Measurements from ENCODE around the gene NUDT2. TPM values are rescaled to one million over a fixed set of nuclear protein-coding genes. Genes with fewer than 3 reads are reported as not detected.

Gene NUDT2
- total RNA-seq, 1 experiment from 2014 or later: 17.8 TPM

GRCh38 chr9:34311499-34312185 lies 17.7 kb upstream of the NUDT2 start (continued):
- no peak for TF ChIP-seq ZNF532 (CRISPR knock-in tag; IDR thresholded peaks at IDR 0.05; ENCODE audit: borderline replicate concordance)
- TF ChIP-seq CREB1 (CRISPR knock-in tag; IDR thresholded peaks at IDR 0.05): no peak
- TF ChIP-seq ELF4 (CRISPR knock-in tag; IDR thresholded peaks at IDR 0.05; ENCODE audit: low read depth): no peak
- no peak for TF ChIP-seq JUN (CRISPR knock-in tag; IDR thresholded peaks at IDR 0.05)
- TF ChIP-seq ZNF121 (CRISPR knock-in tag; IDR thresholded peaks at IDR 0.05): no peak
- no peak for TF ChIP-seq TCF7 (CRISPR knock-in tag; IDR thresholded peaks at IDR 0.05; ENCODE audit: low read depth)
- TF ChIP-seq ZNF138 (CRISPR knock-in tag; conservative IDR thresholded peaks at IDR 0.05): no peak
- TF ChIP-seq GTF2I (CRISPR knock-in tag; conservative IDR thresholded peaks at IDR 0.05): no peak
- TF ChIP-seq EMX1 (CRISPR knock-in tag; IDR thresholded peaks at IDR 0.05): no peak
- no peak for TF ChIP-seq FOXK1 (CRISPR knock-in tag; IDR thresholded peaks at IDR 0.05)
- TF ChIP-seq ERG (CRISPR knock-in tag; IDR thresholded peaks at IDR 0.05): no peak

GRCh38 chr9:34317436-34317835 lies 11.9 kb upstream of the NUDT2 start:
- Mint-ChIP-seq H3K36me3 (no peaks in the 10 kb centered on the region; the same call in 1 of the 2 replicates), H3K4me1 (no peaks in the 10 kb centered on the region), H3K27ac (no peak overlapping the region), H3K9me3 (no peaks in the 10 kb centered on the region; the same call in 1 of the 2 replicates), H3K27me3 (ENCODE audit: low read depth) (no peaks in the 10 kb centered on the region), H3K4me3 (no peak overlapping the region)
- CTCF ChIA-PET: no interaction called here
- TF ChIP-seq HMGXB4 (CRISPR knock-in tag; IDR thresholded peaks at IDR 0.05) (no peak), PRRX2 (CRISPR knock-in tag; IDR thresholded peaks at IDR 0.05) (no peak), CREB1 (CRISPR knock-in tag; IDR thresholded peaks at IDR 0.05) (no peak), ATF1 (CRISPR knock-in tag; IDR thresholded peaks at IDR 0.05) (no peak), E2F1 (CRISPR knock-in tag; IDR thresholded peaks at IDR 0.05) (no peak), JAZF1 (CRISPR knock-in tag; IDR thresholded peaks at IDR 0.05) (no peak), NR2C2 (CRISPR knock-in tag; IDR thresholded peaks at IDR 0.05) (no peak), CREM (CRISPR knock-in tag; IDR thresholded peaks at IDR 0.05) (no peak), E2F4 (CRISPR knock-in tag; IDR thresholded peaks at IDR 0.05; ENCODE audit: borderline replicate concordance, low read depth) (no peak), E2F5 (CRISPR knock-in tag; IDR thresholded peaks at IDR 0.05) (no peak), ERG (CRISPR knock-in tag; IDR thresholded peaks at IDR 0.05) (no peak), HMGA2 (CRISPR knock-in tag; IDR thresholded peaks at IDR 0.05) (no peak), ZNF138 (CRISPR knock-in tag; conservative IDR thresholded peaks at IDR 0.05) (no peak), USF1 (CRISPR knock-in tag; IDR thresholded peaks at IDR 0.05) (no peak), ATF3 (CRISPR knock-in tag; conservative IDR thresholded peaks at IDR 0.05) (no peak), NR1H2 (CRISPR knock-in tag; IDR thresholded peaks at IDR 0.05) (no peak)
- POLR2A ChIA-PET: no interaction called here
- ATAC-seq (no peak), DNase-seq (ENCODE audit: low spot score) (no peak)

Data from WTC11 (cell line).